C4-2B (cell line): ENCODE results near the gene SPSB1.

Experiments used
- CTCF ChIP-seq: fragments of 450-650 bp; conservative IDR thresholded peaks from 2 replicates; pipeline ENCODE4 v1.5.1; 2017; ENCODE audit warnings: mild to moderate bottlenecking
- ZFX ChIP-seq: fragments of 450-650 bp; IDR thresholded peaks from 2 replicates; pipeline ENCODE4 v1.6.1; 2017

- TF ChIP-seq CTCF = no peak
- no peak for TF ChIP-seq ZFX
Observed at GRCh38 chr1:9402256-9402616, 109.5 kb downstream of the SPSB1 start.
